Inflammatory macrophage treated with lipopolysaccharide for 1 hour (primary cell): ENCODE data around the gene PIK3CD.
"Not testable (repeated sequence)": the region's sequence is repeated elsewhere in the genome, so short reads cannot be mapped to it uniquely, and the experiment has no call there.

Experiments
- DNase-seq, 2 donors: peaks; one replicate each; pipeline ENCODE4 v3.0.0-alpha.2; 2020 to 2022

Gene PIK3CD

GRCh38 chr1:9744106-9744799, 92.7 kb downstream of the PIK3CD start:
- no peak for DNase-seq

GRCh38 chr1:9746211-9746610, 94.7 kb downstream of the PIK3CD start:
- DNase-seq: no peak

GRCh38 chr1:9746651-9747050, 95.1 kb downstream of the PIK3CD start:
- no peak for DNase-seq

GRCh38 chr1:9748391-9748790, 96.9 kb downstream of the PIK3CD start:
- DNase-seq: not testable (repeated sequence)

GRCh38 chr1:9749361-9749760, 97.8 kb downstream of the PIK3CD start:
- no peak for DNase-seq

GRCh38 chr1:9751971-9752370, 100.4 kb downstream of the PIK3CD start:
- no peak for DNase-seq

- no peak for DNase-seq
Measured at GRCh38 chr1:9753121-9753531, 101.6 kb downstream of the PIK3CD start.

- DNase-seq: no peak
Measured at GRCh38 chr1:9755441-9755995, 104.0 kb downstream of the PIK3CD start.

GRCh38 chr1:9758559-9759121, 107.1 kb downstream of the PIK3CD start:
- DNase-seq: no peak

GRCh38 chr1:9759939-9760338, 108.4 kb downstream of the PIK3CD start:
- DNase-seq: no peak

GRCh38 chr1:9760824-9761223, 109.3 kb downstream of the PIK3CD start:
- peak in 1 of 2 donors; percentile 13 for DNase-seq

GRCh38 chr1:9761855-9762254, 110.3 kb downstream of the PIK3CD start:
- no peak for DNase-seq

GRCh38 chr1:9762446-9762845, 110.9 kb downstream of the PIK3CD start:
- DNase-seq: not testable (repeated sequence)

GRCh38 chr1:9763914-9764313, 112.4 kb downstream of the PIK3CD start:
- DNase-seq: no peak

GRCh38 chr1:9764550-9764949, 113.0 kb downstream of the PIK3CD start:
- DNase-seq: peak; percentile 20 to 42

- DNase-seq: no peak
Measured at GRCh38 chr1:9766759-9767442, 115.4 kb downstream of the PIK3CD start.

- no peak for DNase-seq
Measured at GRCh38 chr1:9767964-9768668, 116.6 kb downstream of the PIK3CD start.

GRCh38 chr1:9768983-9769382, 117.5 kb downstream of the PIK3CD start:
- no peak for DNase-seq

- DNase-seq: no peak
Measured at GRCh38 chr1:9770298-9770697, 118.8 kb downstream of the PIK3CD start.

- peak; percentile 46 to 50 for DNase-seq
Measured at GRCh38 chr1:9774712-9775679, 123.5 kb downstream of the PIK3CD start.

- no peak for DNase-seq
Measured at GRCh38 chr1:9776685-9777084, 125.2 kb downstream of the PIK3CD start.
